DOHH2 (cell line): ENCODE data around the gene C9orf72.
A peak's percentile ranks its signal among the peaks of the same experiment; 100 is the strongest.

ENCODE experiments used
- EZH2phosphoT487 ChIP-seq: fragments of 200-600 bp; sonication (generic); IDR thresholded peaks from 2 replicates; pipeline ENCODE4 v1.6.1; 2017; ENCODE audit warnings: borderline replicate concordance, mild to moderate bottlenecking, antibody characterized with exemption, low read length, moderate library complexity, mixed read lengths
- TF ChIP-seq, protein P1 (sequence below): fragments of 200-600 bp; sonication (generic); IDR thresholded peaks from one replicate; pipeline ENCODE4 v1.5.1; 2014; ENCODE audit warnings: antibody characterized with exemption, mild to moderate bottlenecking, low read depth, low read length; ENCODE audit not compliant: poor library complexity, severe bottlenecking

DNA sequence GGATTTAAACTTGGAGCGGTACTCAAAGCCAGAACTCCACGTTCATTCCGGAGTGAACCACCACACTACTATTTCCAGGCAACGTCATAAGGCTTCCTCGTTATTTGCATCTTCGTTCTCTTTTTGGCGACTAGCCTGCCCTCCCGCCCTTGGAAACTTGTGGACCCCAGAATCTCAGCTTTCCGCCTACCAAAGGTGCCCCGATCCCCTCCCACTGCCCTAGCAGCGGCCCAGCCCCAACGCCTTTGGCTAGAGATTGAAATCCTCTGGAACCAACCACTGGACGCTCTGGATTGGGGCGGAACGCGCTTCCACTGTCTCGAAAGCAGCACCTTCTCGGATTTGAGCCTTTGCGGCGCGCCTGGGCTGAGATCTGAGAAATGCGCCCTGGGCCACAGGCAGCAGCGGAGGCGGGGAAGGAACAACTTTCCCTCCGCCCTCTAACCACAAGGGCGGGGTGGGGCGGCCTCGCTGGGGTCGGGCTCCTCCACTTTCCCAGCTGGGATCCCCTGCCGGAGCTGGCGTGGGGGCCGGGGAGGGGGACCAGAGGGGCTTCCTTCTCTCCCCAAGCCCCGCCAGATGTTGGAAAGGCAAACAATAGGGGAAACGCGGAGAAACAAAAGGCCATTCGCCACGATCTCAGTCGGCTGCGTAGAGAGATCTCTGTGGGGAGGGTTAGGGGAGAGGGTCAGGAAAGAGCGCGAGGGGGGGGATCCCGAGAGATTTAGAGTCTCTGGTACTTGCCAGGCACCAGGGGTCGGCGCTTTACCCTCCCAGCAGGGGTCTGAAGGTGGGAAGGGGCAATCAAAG is 45.0 kb downstream of the C9orf72 start:
- TF ChIP-seq, protein P1, sequence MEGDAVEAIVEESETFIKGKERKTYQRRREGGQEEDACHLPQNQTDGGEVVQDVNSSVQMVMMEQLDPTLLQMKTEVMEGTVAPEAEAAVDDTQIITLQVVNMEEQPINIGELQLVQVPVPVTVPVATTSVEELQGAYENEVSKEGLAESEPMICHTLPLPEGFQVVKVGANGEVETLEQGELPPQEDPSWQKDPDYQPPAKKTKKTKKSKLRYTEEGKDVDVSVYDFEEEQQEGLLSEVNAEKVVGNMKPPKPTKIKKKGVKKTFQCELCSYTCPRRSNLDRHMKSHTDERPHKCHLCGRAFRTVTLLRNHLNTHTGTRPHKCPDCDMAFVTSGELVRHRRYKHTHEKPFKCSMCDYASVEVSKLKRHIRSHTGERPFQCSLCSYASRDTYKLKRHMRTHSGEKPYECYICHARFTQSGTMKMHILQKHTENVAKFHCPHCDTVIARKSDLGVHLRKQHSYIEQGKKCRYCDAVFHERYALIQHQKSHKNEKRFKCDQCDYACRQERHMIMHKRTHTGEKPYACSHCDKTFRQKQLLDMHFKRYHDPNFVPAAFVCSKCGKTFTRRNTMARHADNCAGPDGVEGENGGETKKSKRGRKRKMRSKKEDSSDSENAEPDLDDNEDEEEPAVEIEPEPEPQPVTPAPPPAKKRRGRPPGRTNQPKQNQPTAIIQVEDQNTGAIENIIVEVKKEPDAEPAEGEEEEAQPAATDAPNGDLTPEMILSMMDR = no peak
- 0 out of 2 replicates have a peak, but pooled peaks have one; percentile 29 for TF ChIP-seq EZH2phosphoT487
